K562 (cell line): Measurements from ENCODE around the gene BICD1. TPM values are rescaled to one million over a fixed set of nuclear protein-coding genes. Genes with fewer than 3 reads are reported as not detected.

ENCODE experiments used
- ATAC-seq: fragments of 200-7000 bp; cut with Tn5 transposase; 3 replicates; pipeline ENCODE4 v1.9.1; 2020; ENCODE audit warnings: moderate library complexity
- BruUV-seq: library from RNA; stranded (reverse); fragments of 400-500 nt; replicated peaks from 2 replicates; lab custom pipeline; 2021; lab: Mats Ljungman, UMichigan
- CTCF ChIA-PET: fragments of 300-600 bp; formaldehyde crosslinking; extraction: SDS; loops from one replicate; lab custom pipeline; 2021; ENCODE audit warnings: low intra/inter-chr PET ratio; lab: Yijun Ruan, JAX
- POLR2A ChIA-PET: fragments of 300-600, 350-650 bp; sonication (Branson Sonifier 250); formaldehyde crosslinking; extraction: SDS; loops from one replicate; lab custom pipeline; 2021; ENCODE audit warnings: antibody characterized with exemption, inconsistent platforms; lab: Yijun Ruan, JAX
- DNase-seq, 4 experiments: peaks; one replicate each; pipeline versions ENCODE4 v3.0.0 to v3.0.0-alpha.2; 2011 to 2018; ENCODE audit warnings: low spot score in 3 of 4, mixed read lengths in 3 of 4; ENCODE audit errors: extremely low read depth in 1 of 4
- FAIRE-seq: peaks from 2 replicates; lab custom pipeline; 2011; peaks lifted over from hg19 to GRCh38; lab: Jason Lieb, UNC
- H2AFZ ChIP-seq: 2 replicates; pipeline ENCODE4 v1.6.0; 2011; ENCODE audit warnings: low read depth, low read length, control low read depth, inconsistent platforms
- H3K27ac ChIP-seq: fragments of 200-600 bp; 3 replicates; pipeline ENCODE4 v1.8.0; 2011; ENCODE audit warnings: low read depth, mild to moderate bottlenecking, control low read depth, inconsistent platforms, low read length, moderate library complexity, mixed read lengths; ENCODE audit errors: extremely low read depth
- H3K27me3 ChIP-seq, 2 experiments: fragments of 300-600 bp in 1 of 2; 2 replicates in 1 of 2; 3 replicates in 1 of 2; pipeline versions ENCODE4 v1.6.0 to v1.8.0; 2011; ENCODE audit warnings: inconsistent platforms in 2 of 2, low read length in 2 of 2, mild to moderate bottlenecking in 1 of 2, mixed read lengths in 1 of 2, moderate library complexity in 1 of 2; ENCODE audit not compliant: control insufficient read depth in 2 of 2, insufficient read depth in 2 of 2
- H3K36me3 ChIP-seq: fragments of 300-600 bp; 3 replicates; pipeline ENCODE4 v1.8.0; 2011; ENCODE audit warnings: mild to moderate bottlenecking, low read length, inconsistent platforms; ENCODE audit not compliant: control insufficient read depth, insufficient read depth
- H3K4me1 ChIP-seq, 2 experiments: fragments of 200-600 bp in 1 of 2; replicated peaks in 1 of 2; 2 replicates in 1 of 2; 3 replicates in 1 of 2; pipeline versions ENCODE4 v1.5.1 to v1.8.0; 2011; ENCODE audit warnings: inconsistent platforms in 2 of 2, low read length in 2 of 2, mild to moderate bottlenecking in 1 of 2, mixed read lengths in 1 of 2, moderate library complexity in 1 of 2; ENCODE audit not compliant: control insufficient read depth in 2 of 2, insufficient read depth in 2 of 2
- H3K4me2 ChIP-seq: 2 replicates; pipeline ENCODE4 v1.6.1; 2011; ENCODE audit warnings: low read length, control low read depth, inconsistent platforms, mixed read lengths; ENCODE audit not compliant: insufficient read depth
- H3K4me3 ChIP-seq: fragments of 200-600 bp; sonication (generic), shearing (Covaris generic); 2 replicates; pipeline ENCODE4 v1.5.1; 2016; ENCODE audit warnings: control low read depth, inconsistent platforms
- H3K79me2 ChIP-seq: fragments of 200-600 bp; 3 replicates; pipeline ENCODE4 v1.8.0; 2011; ENCODE audit warnings: low read length, inconsistent platforms; ENCODE audit not compliant: control insufficient read depth, insufficient read depth
- H3K9ac ChIP-seq, 2 experiments: 2 replicates each; pipeline versions ENCODE4 v1.6.0 to v1.6.1; 2011; ENCODE audit warnings: low read depth in 2 of 2, low read length in 2 of 2, control low read depth in 1 of 2, inconsistent platforms in 1 of 2, mild to moderate bottlenecking in 1 of 2, mixed read lengths in 1 of 2; ENCODE audit not compliant: insufficient read depth in 1 of 2
- H3K9me1 ChIP-seq: one replicate; pipeline ENCODE4 v1.6.0; 2011; ENCODE audit warnings: inconsistent platforms, mild to moderate bottlenecking, low read length, moderate library complexity; ENCODE audit not compliant: control insufficient read depth, insufficient read depth
- H3K9me3 ChIP-seq: replicated peaks from 2 replicates; pipeline ENCODE4 v1.5.1; 2011; ENCODE audit warnings: low read depth, low read length, inconsistent platforms; ENCODE audit not compliant: control insufficient read depth, insufficient read depth
- H4K20me1 ChIP-seq: replicated peaks from 2 replicates; pipeline ENCODE4 v1.6.1; 2011; ENCODE audit warnings: low read length, inconsistent platforms, mixed read lengths; ENCODE audit not compliant: control insufficient read depth, insufficient read depth
- FIP1L1 ChIP-seq: fragments of 200-400 bp; formaldehyde crosslinking; IDR thresholded peaks from 2 replicates; pipeline ENCODE4 v1.6.1; 2018; ENCODE audit warnings: mild to moderate bottlenecking, low read depth, low read length; ENCODE audit not compliant: poor library complexity, severe bottlenecking
- MCM5 ChIP-seq: fragments of 450-650 bp; IDR thresholded peaks from 2 replicates; pipeline ENCODE4 v1.6.1; 2016; ENCODE audit warnings: low read depth
- NONO ChIP-seq, 2 experiments: fragments of 200-400 bp in 1 of 2; fragments of 450-650 bp in 1 of 2; formaldehyde crosslinking in 1 of 2; IDR thresholded peaks; 2 replicates each; pipeline ENCODE4 v1.6.1; 2017; ENCODE audit warnings: low read depth in 2 of 2, mild to moderate bottlenecking in 2 of 2, moderate library complexity in 2 of 2, low read length in 1 of 2
- RBBP5 ChIP-seq: fragments of 200-600 bp; sonication (generic); IDR thresholded peaks from 2 replicates; pipeline ENCODE4 v1.6.1; 2012; ENCODE audit warnings: borderline replicate concordance, mild to moderate bottlenecking, low read length, control low read depth, inconsistent platforms; ENCODE audit not compliant: insufficient read depth, poor library complexity, severe bottlenecking
- SNIP1 ChIP-seq: fragments of 450-650 bp; IDR thresholded peaks from 2 replicates; pipeline ENCODE4 v1.7.1; 2017; ENCODE audit warnings: low read depth, mild to moderate bottlenecking
- ZNF780A ChIP-seq: fragments of 250-450 bp; sonication (Bioruptor Pico); IDR thresholded peaks from 2 replicates; pipeline ENCODE4 v1.5.0; 2021; ENCODE audit warnings: mild to moderate bottlenecking
- whole genome bisulfite sequencing: fragments of 100-300 bp; shearing (Covaris generic); methylation state at CpG from one replicate; pipeline ENCODE4 v1.1.6; 2016; ENCODE audit warnings: low coverage, mixed read lengths; ENCODE audit not compliant: insufficient coverage; ENCODE audit errors: missing lambda C conversion rate; 5-methylcytosine and 5-hydroxymethylcytosine counted together
- in situ Hi-C: fragments of 300-500 bp; cut with MboI; formaldehyde crosslinking; loops from 4 replicates; pipeline ENCODE4 v1.15.0; 2018; ENCODE audit warnings: inconsistent platforms, mixed read lengths
- intact Hi-C: fragments of 100-400 bp; cut with micrococcal nuclease; formaldehyde crosslinking; loops from 2 replicates; pipeline ENCODE4 v1.14.2; 2022
- polyA plus RNA-seq, 8 experiments: library from polyadenylated mRNA; depleted of rRNA in 4 of 8; stranded (reverse) in 5 of 8; unstranded in 3 of 8; fragments of >200 nt; fragmentation: Nextera tagmentation in 2 of 8; fragmentation: Illumina TruSeq in 1 of 8; extraction: Ambion mirVana in 2 of 8; extraction: Trizol in 1 of 8; gene quantifications; 2 replicates each; pipeline versions ENCODE4 v1.2.1 to v1.2.3, GENCODE V29; 2011 to 2014; ENCODE audit warnings: inconsistent platforms in 1 of 8, missing spikeins in 1 of 8
- total RNA-seq, 7 experiments: library from RNA; depleted of rRNA in 6 of 7; stranded (reverse); fragments of >200 nt in 6 of 7; fragmentation: Illumina TruSeq in 2 of 7; extraction: Trizol in 2 of 7; gene quantifications; 2 replicates each; pipeline versions ENCODE4 v1.2.1 to v1.2.3, GENCODE V29; 2011 to 2021; ENCODE audit warnings: low replicate concordance in 1 of 7
- TF ChIP-seq, protein P1 (sequence below): fragments of 250-450 bp; sonication (Bioruptor Pico); IDR thresholded peaks from 2 replicates; pipeline ENCODE4 v1.8.0; 2021; ENCODE audit warnings: moderate library complexity, mild to moderate bottlenecking, inconsistent platforms

Gene BICD1
- total and polyA plus RNA-seq, 9 of the 15 experiments (the other 6 are each of a cell fraction or from before 2014, with no cell fraction given): 3.5 to 21.1 (median 12.5) TPM

DNA sequence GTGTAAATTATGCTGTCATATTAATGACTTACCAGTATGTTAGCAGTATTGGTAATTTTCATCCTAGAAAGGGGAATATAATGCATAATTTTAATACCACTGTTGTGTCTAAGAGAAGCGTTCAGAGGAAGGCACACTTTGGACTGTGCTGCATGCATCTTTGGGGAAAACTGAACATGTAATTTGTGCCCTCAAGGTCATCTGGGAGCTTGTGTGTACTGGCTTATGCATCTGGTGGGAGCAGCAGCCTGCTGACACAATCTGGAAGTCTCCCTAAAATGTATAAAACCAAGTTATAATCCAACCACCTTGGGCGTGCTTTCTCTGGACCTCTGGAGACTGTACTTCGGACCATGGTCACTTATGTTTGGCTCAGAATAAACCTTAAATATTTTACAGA lies 306.8 kb downstream of the BICD1 start (continued):
- no peak for TF ChIP-seq ZNF780A
- no peak for TF ChIP-seq FIP1L1
- TF ChIP-seq RBBP5: no peak
- TF ChIP-seq MCM5: no peak
- TF ChIP-seq, all 486 proteins: peak for 0

DNA sequence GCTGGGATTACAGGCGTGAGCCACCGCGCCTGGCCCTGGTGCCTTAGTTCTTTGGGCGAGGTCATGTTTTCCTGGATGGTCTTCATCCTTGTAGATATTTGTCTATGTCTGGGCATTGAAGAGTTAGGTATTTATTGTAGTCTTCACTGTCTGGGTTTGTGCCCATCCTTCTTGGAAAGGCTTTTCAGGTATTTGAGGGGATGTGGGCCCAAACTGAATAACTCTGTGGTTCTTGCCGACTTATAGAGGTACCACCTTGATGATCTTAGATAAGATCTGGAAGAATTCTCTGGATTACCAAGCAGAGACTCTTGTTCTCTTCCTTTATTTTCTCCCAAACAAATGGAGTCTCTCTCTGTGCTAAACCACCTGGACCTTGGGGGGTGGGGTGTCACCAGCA lies 311.6 kb downstream of the BICD1 start:
- 50% methylated on average over 5 of the region's 5 CpGs for WGBS
- H4K20me1 ChIP-seq: no peaks in the 10 kb centered on the region
- no peaks in the 10 kb centered on the region for H3K9me3 ChIP-seq
- no TSS peak for BruUV-seq
- H3K9me1 ChIP-seq: no peaks in the 10 kb centered on the region
- intact Hi-C loops (no loop called here), in situ Hi-C loops (no loop called here)
- H3K4me1 ChIP-seq: no peaks in the 10 kb centered on the region; a peak in 1 of 5 replicates
- TF ChIP-seq, protein P1, sequence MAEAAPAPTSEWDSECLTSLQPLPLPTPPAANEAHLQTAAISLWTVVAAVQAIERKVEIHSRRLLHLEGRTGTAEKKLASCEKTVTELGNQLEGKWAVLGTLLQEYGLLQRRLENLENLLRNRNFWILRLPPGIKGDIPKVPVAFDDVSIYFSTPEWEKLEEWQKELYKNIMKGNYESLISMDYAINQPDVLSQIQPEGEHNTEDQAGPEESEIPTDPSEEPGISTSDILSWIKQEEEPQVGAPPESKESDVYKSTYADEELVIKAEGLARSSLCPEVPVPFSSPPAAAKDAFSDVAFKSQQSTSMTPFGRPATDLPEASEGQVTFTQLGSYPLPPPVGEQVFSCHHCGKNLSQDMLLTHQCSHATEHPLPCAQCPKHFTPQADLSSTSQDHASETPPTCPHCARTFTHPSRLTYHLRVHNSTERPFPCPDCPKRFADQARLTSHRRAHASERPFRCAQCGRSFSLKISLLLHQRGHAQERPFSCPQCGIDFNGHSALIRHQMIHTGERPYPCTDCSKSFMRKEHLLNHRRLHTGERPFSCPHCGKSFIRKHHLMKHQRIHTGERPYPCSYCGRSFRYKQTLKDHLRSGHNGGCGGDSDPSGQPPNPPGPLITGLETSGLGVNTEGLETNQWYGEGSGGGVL: no peak
- no peak for TF ChIP-seq NONO (IDR thresholded peaks at IDR 0.05; ENCODE audit: low read depth in 2 of 2, low read length in 1 of 2)
- TF ChIP-seq SNIP1: no peak
- H3K9ac ChIP-seq: no peak overlapping the region
- no peak overlapping the region for H3K27ac ChIP-seq
- H3K4me2 ChIP-seq: no peak overlapping the region
- POLR2A ChIA-PET: interaction anchor here (0.6 kb wide), 1 partner anchor 533 kb away, joined by 3 read pairs; no protein-coding TSS in a partner anchor
- H3K27me3 ChIP-seq: peaks cover 0 to 2% of the 10 kb centered on the region in 2 experiments; a peak in 1 of 5 replicates
- DNase-seq (no peak), FAIRE-seq (no peak), ATAC-seq (no peak)
- CTCF ChIA-PET: no interaction called here
- no peak overlapping the region for H3K4me3 ChIP-seq
- no peak overlapping the region for H2AFZ ChIP-seq
- H3K79me2 ChIP-seq: no peaks in the 10 kb centered on the region
- H3K36me3 ChIP-seq: no peaks in the 10 kb centered on the region
